EH (cell line): ENCODE results near the gene VRK2.
A peak's percentile ranks its signal among the peaks of the same experiment; 100 is the strongest.
"Not testable (repeated sequence)": the region's sequence is repeated elsewhere in the genome, so short reads cannot be mapped to it uniquely, and the experiment has no call there.

Source experiments
- DNase-seq: peaks from one replicate; pipeline ENCODE4 v3.0.0-alpha.2; 2015; ENCODE audit warnings: low read depth

The VRK2 gene

GRCh38 chr2:58158481-58158880 is 111.9 kb downstream of the VRK2 start:
- no peak for DNase-seq

DNA sequence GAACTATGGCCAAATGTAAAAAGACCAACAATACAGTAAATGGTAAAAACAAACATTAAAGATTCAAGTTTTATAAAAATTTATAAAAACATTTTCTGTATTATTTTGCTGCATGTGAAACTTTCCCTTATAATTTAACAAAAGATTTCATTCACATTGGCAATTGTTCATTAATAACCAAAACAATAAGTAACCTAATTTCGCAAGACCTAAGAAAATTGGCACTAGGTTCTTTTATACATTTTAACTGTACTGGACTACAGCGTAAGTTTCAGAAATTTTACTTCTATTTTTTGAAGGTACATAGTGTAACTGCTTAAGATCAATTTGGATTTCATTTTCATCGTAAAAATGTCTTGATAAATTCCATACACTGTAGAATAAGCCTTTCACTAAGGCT is 117.3 kb downstream of the VRK2 start:
- DNase-seq: no peak

DNA sequence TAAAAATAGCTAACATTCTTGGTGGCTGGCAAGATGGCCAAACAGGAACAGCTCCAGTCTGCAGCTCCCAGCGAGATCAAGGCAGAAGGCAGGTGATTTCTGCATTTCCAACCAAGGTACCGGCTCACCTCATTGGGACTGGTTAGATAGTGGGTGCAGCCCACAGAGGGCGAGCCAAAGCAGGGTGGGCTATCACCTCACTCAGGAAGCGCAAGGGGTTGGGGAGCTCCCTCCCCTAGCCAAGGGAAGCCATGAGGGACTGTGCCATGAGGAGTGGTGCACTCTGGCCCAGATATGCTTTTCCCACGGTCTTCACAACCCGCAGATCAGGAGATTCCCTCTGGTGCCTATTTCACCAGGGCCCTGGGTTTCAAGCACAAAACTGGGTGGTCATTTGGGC is 121.5 kb downstream of the VRK2 start:
- not testable (repeated sequence) for DNase-seq

DNA sequence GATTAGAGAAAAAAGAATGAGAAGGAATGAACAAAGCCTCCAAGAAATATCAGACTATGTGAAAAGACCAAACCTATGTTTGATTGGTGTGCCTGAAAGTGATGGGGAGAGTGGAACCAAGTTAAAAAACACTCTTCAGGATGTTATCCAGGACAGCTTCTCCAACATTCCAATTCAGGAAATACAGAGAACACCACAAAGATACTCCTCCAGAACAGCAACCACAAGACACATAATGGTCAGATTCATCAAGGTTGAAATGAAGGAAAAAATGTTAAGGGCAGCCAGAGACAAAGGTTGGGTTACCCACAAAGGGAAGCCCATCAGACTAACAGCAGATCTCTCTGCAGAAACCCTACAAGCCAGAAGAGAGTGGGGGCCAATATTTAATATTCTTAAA is 123.2 kb downstream of the VRK2 start:
- not testable (repeated sequence) for DNase-seq

GRCh38 chr2:58170334-58170933 is 123.8 kb downstream of the VRK2 start:
- not testable (repeated sequence) for DNase-seq

DNA sequence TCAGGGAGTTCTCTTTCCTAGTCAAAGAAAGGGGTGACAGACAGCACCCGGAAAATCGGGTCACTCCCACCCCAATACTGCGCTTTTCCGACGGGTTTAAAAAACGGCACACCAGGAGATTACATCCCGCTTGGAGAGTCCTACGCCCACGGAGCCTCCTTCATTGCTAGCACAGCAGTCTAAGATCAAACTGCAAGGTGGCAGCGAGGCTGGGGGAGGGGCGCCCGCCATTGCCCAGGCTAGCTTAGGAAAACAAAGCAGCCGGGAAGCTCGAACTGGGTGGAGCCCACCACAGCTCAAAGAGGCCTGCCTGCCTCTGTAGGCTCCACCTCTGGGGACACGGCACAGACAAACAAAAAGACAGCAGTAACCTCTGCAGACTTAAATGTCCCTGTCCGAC is 125.2 kb downstream of the VRK2 start:
- DNase-seq: not testable (repeated sequence)

GRCh38 chr2:58177187-58177586 is 130.6 kb downstream of the VRK2 start:
- DNase-seq: not testable (repeated sequence)

DNA sequence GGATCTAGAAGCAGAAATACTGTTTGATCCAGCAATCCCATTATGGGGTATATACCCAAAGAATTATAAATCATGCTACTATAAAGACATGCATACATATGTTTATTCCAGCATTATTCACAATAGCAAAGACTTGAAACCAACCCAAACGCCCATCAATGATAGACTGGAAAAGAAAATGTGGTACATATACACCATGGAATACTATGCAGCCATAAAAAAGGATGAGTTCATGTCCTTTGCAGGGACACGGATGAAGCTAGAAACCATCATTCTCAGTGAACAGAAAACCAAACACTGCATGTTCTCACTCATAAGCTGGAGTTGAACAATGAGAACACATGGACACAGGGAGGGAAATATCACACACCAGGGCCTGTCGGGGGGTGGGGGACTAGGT is 133.6 kb downstream of the VRK2 start:
- not testable (repeated sequence) for DNase-seq

GRCh38 chr2:58180635-58181034 is 134.0 kb downstream of the VRK2 start:
- no peak for DNase-seq

DNA sequence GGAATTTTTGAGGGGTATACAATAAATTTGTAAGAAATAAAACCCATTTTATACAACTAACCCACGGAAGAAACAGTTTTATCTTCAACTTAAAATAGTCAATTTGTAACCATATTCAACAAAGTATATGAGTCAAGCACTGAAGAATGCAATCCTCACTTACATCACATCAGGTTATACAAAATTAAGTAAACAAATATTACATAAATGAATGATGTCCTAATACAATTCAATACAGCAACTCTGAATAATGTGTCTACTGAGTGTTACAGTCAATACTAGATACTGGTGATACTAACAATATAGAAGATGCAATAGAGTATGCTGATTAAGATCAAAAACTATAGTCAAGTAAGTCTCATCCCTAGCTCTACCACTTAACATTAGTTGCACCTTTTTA is 135.9 kb downstream of the VRK2 start:
- DNase-seq: no peak

DNA sequence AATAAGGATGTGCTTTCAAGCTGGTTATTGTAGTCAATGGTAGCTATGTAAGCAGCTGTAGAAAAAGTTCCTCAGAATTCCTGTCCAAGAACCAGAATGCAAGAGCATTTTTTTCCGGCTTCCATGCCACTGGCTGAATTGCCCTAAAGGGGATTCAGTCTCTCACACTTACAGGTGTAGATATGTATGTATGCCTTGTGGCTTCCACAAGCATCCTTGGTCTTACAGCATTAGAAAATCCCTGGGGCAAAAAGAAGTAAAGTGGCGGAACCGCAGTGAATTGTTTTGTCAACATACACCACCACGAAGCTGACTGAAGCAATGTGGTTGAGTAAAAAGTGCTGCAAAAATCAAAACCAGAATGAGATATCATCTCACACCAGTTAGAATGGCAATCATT is 139.9 kb downstream of the VRK2 start:
- no peak for DNase-seq

GRCh38 chr2:58187022-58187421 is 140.4 kb downstream of the VRK2 start:
- not testable (repeated sequence) for DNase-seq

GRCh38 chr2:58194458-58194857 is 147.9 kb downstream of the VRK2 start:
- peak; percentile 4 for DNase-seq

DNA sequence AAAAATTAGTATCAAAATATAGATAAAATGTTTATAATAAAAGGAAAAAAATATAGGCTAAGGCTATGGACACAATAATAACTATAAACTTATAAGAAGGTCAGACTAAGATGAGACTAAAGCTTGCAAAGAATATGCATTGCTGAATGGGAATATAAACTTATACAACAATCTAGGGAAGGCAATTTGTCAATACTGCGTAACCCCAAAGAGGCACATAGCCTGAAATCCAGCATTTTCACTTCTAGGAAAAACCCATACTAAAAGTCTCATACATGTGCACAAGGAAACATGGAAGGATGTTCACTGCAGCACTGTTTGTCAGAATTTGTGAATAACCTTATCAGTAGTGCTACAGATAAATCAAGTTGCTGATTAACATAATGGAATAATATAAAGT is 149.1 kb downstream of the VRK2 start:
- DNase-seq: peak; percentile 3

DNA sequence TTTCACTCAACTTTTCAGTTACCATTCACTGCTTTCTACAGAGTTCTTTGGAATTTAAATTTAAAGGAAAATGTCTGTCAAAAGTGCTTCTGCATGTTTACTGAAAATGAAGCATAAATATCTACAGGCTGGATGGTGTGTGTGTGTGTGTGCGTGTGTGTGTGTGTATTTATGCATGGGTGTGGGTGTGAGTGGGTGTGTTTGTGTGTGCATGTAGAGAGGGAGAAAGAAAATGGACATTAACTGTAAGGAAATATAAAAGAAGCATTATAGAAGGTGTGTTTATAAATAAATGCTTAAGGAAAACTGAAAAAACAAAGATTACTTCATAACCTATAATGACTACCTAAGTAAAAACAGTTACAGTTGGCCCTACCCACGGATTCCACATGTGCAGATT is 151.3 kb downstream of the VRK2 start:
- DNase-seq: no peak

GRCh38 chr2:58202404-58202803 is 155.8 kb downstream of the VRK2 start:
- no peak for DNase-seq

- DNase-seq: no peak
Observed at GRCh38 chr2:58203018-58203417, 156.4 kb downstream of the VRK2 start.

- DNase-seq: no peak
Observed at GRCh38 chr2:58204195-58204959, 157.8 kb downstream of the VRK2 start.

DNA sequence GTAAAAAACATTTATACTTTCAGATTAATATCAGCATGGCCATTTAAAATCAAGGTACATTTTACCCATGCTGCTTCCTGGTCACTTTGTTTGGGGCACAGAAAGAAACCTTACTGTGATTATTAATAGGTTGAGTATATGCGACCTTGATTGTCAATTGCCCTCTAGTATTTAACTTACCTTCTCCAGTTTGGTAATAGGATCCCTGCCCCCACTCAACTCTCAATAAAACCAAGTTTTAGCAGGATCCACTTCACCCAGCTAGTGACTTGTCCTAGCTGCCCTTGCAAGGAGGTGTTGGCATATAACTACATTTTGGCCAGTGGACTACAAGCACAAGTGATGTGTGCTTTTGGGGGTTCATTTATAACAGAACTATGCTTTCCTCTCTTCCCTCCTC is 160.2 kb downstream of the VRK2 start:
- DNase-seq: no peak

- no peak for DNase-seq
Observed at GRCh38 chr2:58207189-58207588, 160.6 kb downstream of the VRK2 start.
